IPS-15b (cell line): Measurements from ENCODE around the gene ISL2.

Experiments
- H3K27me3 ChIP-seq: one replicate; pipeline ENCODE4 v1.6.1; 2013; ENCODE audit warnings: low read length; ENCODE audit not compliant: control insufficient read depth, insufficient read depth
- H3K36me3 ChIP-seq: one replicate; pipeline ENCODE4 v1.6.1; 2013; ENCODE audit warnings: low read length; ENCODE audit not compliant: control insufficient read depth, insufficient read depth
- H3K4me1 ChIP-seq: one replicate; pipeline ENCODE4 v1.6.1; 2013; ENCODE audit warnings: mild to moderate bottlenecking, low read length; ENCODE audit not compliant: control insufficient read depth, insufficient read depth
- H3K4me3 ChIP-seq: one replicate; pipeline ENCODE4 v1.5.1; 2013; ENCODE audit warnings: low read depth, low read length
- H3K9ac ChIP-seq: one replicate; pipeline ENCODE4 v1.6.1; 2013; ENCODE audit warnings: low read depth, mild to moderate bottlenecking, low read length
- H3K9me3 ChIP-seq: one replicate; pipeline ENCODE4 v1.6.1; 2013; ENCODE audit warnings: mild to moderate bottlenecking, low read length; ENCODE audit not compliant: control insufficient read depth, insufficient read depth

Gene ISL2

GRCh38 chr15:76390571-76390970, 54.0 kb downstream of the ISL2 start:
- no peak overlapping the region for H3K4me3 ChIP-seq
- H3K9ac ChIP-seq = no peak overlapping the region
- H3K4me1 ChIP-seq = no peaks in the 10 kb centered on the region
- H3K36me3 ChIP-seq = no peaks in the 10 kb centered on the region
- no peaks in the 10 kb centered on the region for H3K9me3 ChIP-seq
- H3K27me3 ChIP-seq = no peaks in the 10 kb centered on the region

DNA sequence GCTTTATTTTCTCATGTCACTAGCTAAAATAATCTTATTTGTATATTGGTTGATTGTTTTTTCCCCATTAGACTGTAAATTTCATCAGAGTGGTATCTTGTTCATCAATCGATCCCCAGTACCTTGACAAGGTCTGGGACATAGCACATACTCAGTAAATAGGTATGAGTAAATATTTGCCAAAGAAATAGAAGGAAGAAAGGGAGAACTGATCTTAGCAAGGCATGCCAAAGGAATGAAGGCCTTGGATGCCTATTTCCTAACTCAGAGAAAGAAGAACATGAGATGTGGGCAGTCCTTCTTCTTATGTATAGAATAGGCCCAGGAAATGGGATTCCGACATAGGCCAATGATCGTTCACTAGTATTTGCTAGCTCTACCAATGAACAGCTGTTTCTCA, 54.7 kb downstream of the ISL2 start:
- no peak overlapping the region for H3K9ac ChIP-seq
- H3K27me3 ChIP-seq = no peaks in the 10 kb centered on the region
- H3K4me1 ChIP-seq = no peaks in the 10 kb centered on the region
- no peaks in the 10 kb centered on the region for H3K9me3 ChIP-seq
- no peaks in the 10 kb centered on the region for H3K36me3 ChIP-seq
- H3K4me3 ChIP-seq = no peak overlapping the region

GRCh38 chr15:76391847-76392246, 55.3 kb downstream of the ISL2 start:
- H3K4me1 ChIP-seq = no peaks in the 10 kb centered on the region
- no peak overlapping the region for H3K4me3 ChIP-seq

More at GRCh38 chr15:76391847-76392246, 55.3 kb downstream of the ISL2 start:
- no peaks in the 10 kb centered on the region for H3K27me3 ChIP-seq
- no peaks in the 10 kb centered on the region for H3K36me3 ChIP-seq
- H3K9me3 ChIP-seq = no peaks in the 10 kb centered on the region
- H3K9ac ChIP-seq = no peak overlapping the region
